HG03354 (cell line): ENCODE results near the gene NCKAP1.

Experiments
- ATAC-seq: cut with Tn5 transposase; IDR thresholded peaks from one replicate; pipeline ENCODE4 v1.9.1; 2021; ENCODE audit warnings: mild to moderate bottlenecking; ENCODE audit not compliant: unreplicated experiment, poor library complexity, severe bottlenecking

NCKAP1 gene

GRCh38 chr2:182954789-182955188, 83.5 kb downstream of the NCKAP1 start:
- ATAC-seq = no peak

GRCh38 chr2:182952741-182953450, 85.4 kb downstream of the NCKAP1 start:
- no peak for ATAC-seq

GRCh38 chr2:182951948-182952663, 86.2 kb downstream of the NCKAP1 start:
- peak; percentile 68 for ATAC-seq

- no peak for ATAC-seq
Observed at GRCh38 chr2:182950546-182950945, 87.7 kb downstream of the NCKAP1 start.

GRCh38 chr2:182949572-182950189, 88.6 kb downstream of the NCKAP1 start:
- no peak for ATAC-seq

- no peak for ATAC-seq
Observed at GRCh38 chr2:182949052-182949451, 89.2 kb downstream of the NCKAP1 start.

- no peak for ATAC-seq
Observed at GRCh38 chr2:182946958-182947369, 91.3 kb downstream of the NCKAP1 start.

- no peak for ATAC-seq
Observed at GRCh38 chr2:182943339-182943738, 94.9 kb downstream of the NCKAP1 start.

- no peak for ATAC-seq
Observed at GRCh38 chr2:182942756-182943155, 95.5 kb downstream of the NCKAP1 start.

GRCh38 chr2:182941919-182942318, 96.3 kb downstream of the NCKAP1 start:
- ATAC-seq = no peak

GRCh38 chr2:182941121-182941722, 97.0 kb downstream of the NCKAP1 start:
- ATAC-seq = no peak

GRCh38 chr2:182937870-182938269, 100.4 kb downstream of the NCKAP1 start:
- ATAC-seq = no peak

GRCh38 chr2:182933629-182934028, 104.6 kb downstream of the NCKAP1 start:
- peak; percentile 94 for ATAC-seq

GRCh38 chr2:182929972-182930371, 108.3 kb downstream of the NCKAP1 start:
- no peak for ATAC-seq

- ATAC-seq = no peak
Observed at GRCh38 chr2:182924306-182924705, 114.0 kb downstream of the NCKAP1 start.

- peak; percentile 67 for ATAC-seq
Observed at GRCh38 chr2:182921234-182921633, 117.0 kb downstream of the NCKAP1 start.

GRCh38 chr2:182920631-182921056, 117.6 kb downstream of the NCKAP1 start:
- peak; percentile 78 for ATAC-seq

GRCh38 chr2:182920089-182920488, 118.2 kb downstream of the NCKAP1 start:
- ATAC-seq = no peak

- no peak for ATAC-seq
Observed at GRCh38 chr2:182918961-182919652, 119.2 kb downstream of the NCKAP1 start.

GRCh38 chr2:182917924-182918323, 120.3 kb downstream of the NCKAP1 start:
- ATAC-seq = no peak
